Natural killer cell (primary cell): ENCODE measurements around the gene CDH13. TPM values are rescaled to one million over a fixed set of nuclear protein-coding genes. Genes with fewer than 3 reads are reported as not detected.

Source experiments
- ATAC-seq, 3 donors: fragments of 150-1000 bp in 2 of 3; fragments of 200-7000 bp in 1 of 3; cut with Tn5 transposase; 1 replicate in 1 of 3; 2 replicates in 2 of 3; pipeline ENCODE4 v1.10.0; 2021; ENCODE audit warnings: mild to moderate bottlenecking in 2 of 3, moderate library complexity in 2 of 3
- DNase-seq, 2 donors: peaks; one replicate each; pipeline versions ENCODE4 v3.0.0 to v3.0.0-alpha.2; 2013 to 2021; ENCODE audit warnings: mixed read lengths in 1 of 2
- H3K27ac ChIP-seq: one replicate; pipeline ENCODE4 v1.5.1; 2013; ENCODE audit warnings: mild to moderate bottlenecking, low read length
- H3K27me3 ChIP-seq: one replicate; pipeline ENCODE4 v1.6.1; 2013; ENCODE audit warnings: low read length; ENCODE audit not compliant: control insufficient read depth, insufficient read depth
- H3K36me3 ChIP-seq: one replicate; pipeline ENCODE4 v1.6.1; 2013; ENCODE audit warnings: low read length; ENCODE audit not compliant: control insufficient read depth, insufficient read depth
- H3K4me1 ChIP-seq: one replicate; pipeline ENCODE4 v1.6.1; 2013; ENCODE audit warnings: low read length; ENCODE audit not compliant: control insufficient read depth, insufficient read depth
- H3K4me3 ChIP-seq: one replicate; pipeline ENCODE4 v1.5.1; 2013; ENCODE audit warnings: low read length
- H3K9me3 ChIP-seq: one replicate; pipeline ENCODE4 v1.6.1; 2013; ENCODE audit warnings: low read length; ENCODE audit not compliant: control insufficient read depth, insufficient read depth
- H3K27ac Mint-ChIP-seq, 2 donors: one replicate each; pipeline ENCODE4 v1.8.0; 2022; ENCODE audit warnings: mild to moderate bottlenecking in 2 of 2, mixed read lengths in 2 of 2, moderate library complexity in 1 of 2
- H3K27me3 Mint-ChIP-seq, 2 donors: one replicate each; pipeline ENCODE4 v1.8.0; 2022; ENCODE audit warnings: low read depth in 2 of 2, mixed read lengths in 2 of 2
- H3K36me3 Mint-ChIP-seq: one replicate; pipeline ENCODE4 v1.8.0; 2022; ENCODE audit warnings: mixed read lengths
- H3K4me1 Mint-ChIP-seq, 2 donors: one replicate each; pipeline ENCODE4 v1.8.0; 2022; ENCODE audit warnings: mixed read lengths in 2 of 2
- H3K4me3 Mint-ChIP-seq: one replicate; pipeline ENCODE4 v1.8.0; 2022; ENCODE audit warnings: mild to moderate bottlenecking, moderate library complexity, mixed read lengths
- H3K9me3 Mint-ChIP-seq, 2 donors: one replicate each; pipeline ENCODE4 v1.8.0; 2022; ENCODE audit warnings: mixed read lengths in 2 of 2
- CTCF ChIP-seq: fragments of 200-600 bp; IDR thresholded peaks from one replicate; pipeline ENCODE4 v1.8.0; 2022; ENCODE audit warnings: antibody characterized with exemption
- WGBS: methylation state at CpG from one replicate; pipeline ENCODE4 v1.1.7; 2013; ENCODE audit warnings: missing lambda C conversion rate; ENCODE audit not compliant: insufficient coverage; 5-methylcytosine and 5-hydroxymethylcytosine counted together
- intact Hi-C: fragments of 100-400 bp; cut with micrococcal nuclease; formaldehyde crosslinking; loops from one replicate; pipeline ENCODE4 v1.14.2; 2022
- total RNA-seq, 4 donors: library from RNA; stranded (reverse); fragments of 120-200 nt in 1 of 4; gene quantifications; one replicate each; pipeline versions ENCODE4 v1.2.3 to v1.2.4, GENCODE V29; 2013 to 2022

The CDH13 gene
- total RNA-seq, 3 donors from 2014 or later (not counting 1 experiment from before 2014, with no cell fraction given), result not detected

- no peaks in the 10 kb centered on the region for H3K9me3 Mint-ChIP-seq
- DNase-seq (peak in 1 of 2 donors; percentile 29), ATAC-seq (no peak)
- Histone ChIP-seq H3K4me1 (no peaks in the 10 kb centered on the region), H3K4me3 (no peak overlapping the region), H3K9me3 (no peaks in the 10 kb centered on the region), H3K36me3 (no peaks in the 10 kb centered on the region), H3K27me3 (no peaks in the 10 kb centered on the region), H3K27ac (no peak overlapping the region)
- no peaks in the 10 kb centered on the region for H3K4me1 Mint-ChIP-seq
- H3K36me3 Mint-ChIP-seq, result no peaks in the 10 kb centered on the region
- intact Hi-C loops, result no loop called here
- no peak overlapping the region for H3K27ac Mint-ChIP-seq
- no peak overlapping the region for H3K4me3 Mint-ChIP-seq
- H3K27me3 Mint-ChIP-seq, result peaks cover 0 to 10% of the 10 kb centered on the region in 2 donors
- 33% methylated on average over 5 of the region's 5 CpGs for WGBS
- TF ChIP-seq CTCF, result no peak
Observed at GRCh38 chr16:82603784-82604411, 22.9 kb upstream of the CDH13 start.

- no peaks in the 10 kb centered on the region for H3K36me3 ChIP-seq
- intact Hi-C loops, result no loop called here
- no peak for ATAC-seq
Observed at GRCh38 chr16:82605076-82605475, 21.7 kb upstream of the CDH13 start.

GRCh38 chr16:82605863-82606620 lies 20.7 kb upstream of the CDH13 start:
- H3K27me3 Mint-ChIP-seq, result peaks cover 6 to 11% of the 10 kb centered on the region in 2 donors
- no peak overlapping the region for H3K27ac Mint-ChIP-seq
- DNase-seq (no peak), ATAC-seq (no peak)
- H3K27ac ChIP-seq, result no peak overlapping the region
- no peaks in the 10 kb centered on the region for H3K4me1 ChIP-seq
- H3K9me3 ChIP-seq, result no peaks in the 10 kb centered on the region
- no peak overlapping the region for H3K4me3 ChIP-seq
- H3K36me3 Mint-ChIP-seq, result no peaks in the 10 kb centered on the region
- intact Hi-C loops, result no loop called here
- H3K4me3 Mint-ChIP-seq, result no peak overlapping the region
- H3K4me1 Mint-ChIP-seq, result no peaks in the 10 kb centered on the region
- whole genome bisulfite sequencing, result 65% methylated on average over 13 of the region's 15 CpGs
- no peak for TF ChIP-seq CTCF
- H3K27me3 ChIP-seq, result no peaks in the 10 kb centered on the region
- H3K9me3 Mint-ChIP-seq, result no peaks in the 10 kb centered on the region
- no peaks in the 10 kb centered on the region for H3K36me3 ChIP-seq

More at GRCh38 chr16:82605076-82605475, 21.7 kb upstream of the CDH13 start:
- no peaks in the 10 kb centered on the region for H3K4me1 ChIP-seq
- 87% methylated on average over 8 of the region's 8 CpGs for WGBS
- H3K4me3 Mint-ChIP-seq, result no peak overlapping the region
- H3K27ac Mint-ChIP-seq, result no peak overlapping the region
- H3K9me3 Mint-ChIP-seq, result no peaks in the 10 kb centered on the region
- H3K27me3 Mint-ChIP-seq, result peaks cover 2 to 9% of the 10 kb centered on the region in 2 donors
- no peak overlapping the region for H3K27ac ChIP-seq
- H3K4me1 Mint-ChIP-seq, result no peaks in the 10 kb centered on the region
- H3K36me3 Mint-ChIP-seq, result no peaks in the 10 kb centered on the region
- TF ChIP-seq CTCF, result no peak
- no peak for DNase-seq
- H3K27me3 ChIP-seq, result no peaks in the 10 kb centered on the region
- H3K9me3 ChIP-seq, result no peaks in the 10 kb centered on the region
- H3K4me3 ChIP-seq, result no peak overlapping the region
